ENCODE data around the gene TSC1. TPM values are rescaled to one million over a fixed set of nuclear protein-coding genes. Genes with fewer than 3 reads are reported as not detected.

TSC1 gene
- total and polyA plus RNA-seq, 10 of the 15 experiments (the other 5 are each of a cell fraction or from before 2014, with no cell fraction given): 4.0 to 48.0 (median 14.9) TPM

DNA sequence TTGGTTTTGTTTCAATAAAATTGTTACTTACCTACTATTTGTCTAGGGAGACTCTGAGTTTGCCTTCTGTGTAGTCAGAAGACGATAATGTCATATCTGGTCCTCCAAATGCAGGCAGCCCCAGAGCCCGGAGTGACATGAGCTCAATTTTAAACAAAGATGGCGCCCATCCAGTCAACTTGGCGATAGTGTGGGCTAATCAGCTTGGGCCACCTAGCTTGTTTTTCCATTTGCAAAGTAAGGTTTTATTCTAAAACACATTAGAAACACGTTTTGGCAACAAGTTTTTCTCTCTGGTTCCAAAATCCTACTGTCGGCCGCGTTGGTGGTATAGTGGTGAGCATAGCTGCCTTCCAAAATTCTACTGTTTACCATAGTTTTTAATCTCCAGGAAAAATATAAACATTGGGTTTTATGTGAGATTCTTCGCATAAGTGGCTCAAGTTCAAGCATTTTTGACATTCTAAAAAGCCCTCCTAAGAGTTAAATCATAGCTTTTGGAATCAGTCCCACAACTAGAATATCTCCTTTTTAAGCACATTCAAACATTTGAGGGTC is 13.2 kb downstream of the TSC1 start (continued):
- TF ChIP-seq, protein P1, sequence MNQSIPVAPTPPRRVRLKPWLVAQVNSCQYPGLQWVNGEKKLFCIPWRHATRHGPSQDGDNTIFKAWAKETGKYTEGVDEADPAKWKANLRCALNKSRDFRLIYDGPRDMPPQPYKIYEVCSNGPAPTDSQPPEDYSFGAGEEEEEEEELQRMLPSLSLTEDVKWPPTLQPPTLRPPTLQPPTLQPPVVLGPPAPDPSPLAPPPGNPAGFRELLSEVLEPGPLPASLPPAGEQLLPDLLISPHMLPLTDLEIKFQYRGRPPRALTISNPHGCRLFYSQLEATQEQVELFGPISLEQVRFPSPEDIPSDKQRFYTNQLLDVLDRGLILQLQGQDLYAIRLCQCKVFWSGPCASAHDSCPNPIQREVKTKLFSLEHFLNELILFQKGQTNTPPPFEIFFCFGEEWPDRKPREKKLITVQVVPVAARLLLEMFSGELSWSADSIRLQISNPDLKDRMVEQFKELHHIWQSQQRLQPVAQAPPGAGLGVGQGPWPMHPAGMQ (IDR thresholded peaks at IDR 0.05; ENCODE audit: borderline replicate concordance): no peak
- TF ChIP-seq ZNF622 (IDR thresholded peaks at IDR 0.05) (no peak), FOXM1 (IDR thresholded peaks at IDR 0.05; ENCODE audit: low read depth, low read length) (no peak), IRF4 (IDR thresholded peaks at IDR 0.05; ENCODE audit: low read depth, low read length) (no peak), PAX5 (IDR thresholded peaks at IDR 0.05; ENCODE audit: borderline replicate concordance, low read depth, low read length) (no peak), BRCA1 (IDR thresholded peaks at IDR 0.05; ENCODE audit: low read depth, low read length) (no peak), RAD51 (IDR thresholded peaks at IDR 0.05) (no peak), TARDBP (IDR thresholded peaks at IDR 0.05; ENCODE audit: borderline replicate concordance) (no peak), JUNB (IDR thresholded peaks at IDR 0.05) (no peak), ZNF217 (IDR thresholded peaks at IDR 0.05) (no peak), CBFB (IDR thresholded peaks at IDR 0.05; ENCODE audit: low read depth) (no peak), CHD1 (IDR thresholded peaks at IDR 0.05; ENCODE audit: low read depth, low read length) (no peak)

DNA sequence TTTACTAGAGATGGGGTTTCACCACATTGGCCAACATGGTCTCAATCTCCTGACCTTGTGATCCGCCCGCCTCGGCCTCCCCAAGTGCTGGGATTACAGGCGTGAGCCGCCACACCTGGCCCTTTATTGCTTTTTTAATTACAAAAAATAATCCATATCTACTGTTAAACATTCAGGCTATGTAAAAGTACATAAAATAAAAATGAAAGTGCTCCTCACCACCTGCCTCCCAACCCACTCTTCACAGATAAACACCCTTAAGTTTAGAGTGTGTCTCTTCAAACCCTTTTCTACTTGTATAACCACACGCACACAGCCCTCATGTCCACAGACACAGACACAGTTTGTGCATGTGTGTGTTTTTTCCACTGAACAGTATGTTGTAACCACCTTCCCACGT is 16.7 kb downstream of the TSC1 start:
- no peak for DNase-seq (ENCODE audit: low read depth, low spot score)

More for the DNA sequence above, 16.7 kb downstream of the TSC1 start:
- in situ Hi-C loops (cut with MboI) (no loop called here), intact Hi-C loops (cut with micrococcal nuclease; ENCODE audit: unreplicated experiment) (no loop called here)
- ATAC-seq (no peak), FAIRE-seq (no peak)
- Histone ChIP-seq H3K4me2 (ENCODE audit: control insufficient read depth, insufficient read depth) (no peak overlapping the region), H2AFZ (ENCODE audit: control insufficient read depth, low read depth, low read length) (no peak overlapping the region), H3K36me3 (ENCODE audit: control insufficient read depth in 2 of 2, insufficient read depth in 2 of 2, low read length in 1 of 2) (peaks cover 2 to 10% of the 10 kb centered on the region in 2 experiments; a peak in 3 of 4 replicates), H3K9me3 (replicated peaks; ENCODE audit: control insufficient read depth, insufficient read depth, low read length) (no peaks in the 10 kb centered on the region), H3K27ac (ENCODE audit: control insufficient read depth, insufficient read depth) (no peak overlapping the region), H3K79me2 (ENCODE audit: control insufficient read depth, insufficient read depth, low read length) (no peaks in the 10 kb centered on the region), H3K27me3 (replicated peaks in 1 of 2; ENCODE audit: control insufficient read depth in 2 of 2, insufficient read depth in 2 of 2, low read length in 1 of 2) (no peaks in the 10 kb centered on the region), H3K4me3 (no peak overlapping the region), H3K9ac (ENCODE audit: control insufficient read depth, insufficient read depth, low read length) (no peak overlapping the region), H4K20me1 (ENCODE audit: control insufficient read depth, insufficient read depth) (no peaks in the 10 kb centered on the region), H3K4me1 (ENCODE audit: control insufficient read depth, insufficient read depth, low read length) (no peaks in the 10 kb centered on the region)
- no peak for TF ChIP-seq FOXM1 (IDR thresholded peaks at IDR 0.05; ENCODE audit: low read depth, low read length)
- no peak for TF ChIP-seq SUZ12 (IDR thresholded peaks at IDR 0.05; ENCODE audit: unreplicated experiment)
- TF ChIP-seq SRF (IDR thresholded peaks at IDR 0.05; ENCODE audit: low read depth in 2 of 2, low read length in 2 of 2): no peak
- SMC1A ChIA-PET (ENCODE audit: uncharacterized antibody, unreplicated experiment): no interaction called here
- BruUV-seq (replicated peaks): no TSS peak
- WGBS (ENCODE audit: insufficient coverage, insufficient replicate concordance, low lambda C conversion rate, missing lambda C conversion rate): 98% methylated on average over 7 of the region's 7 CpGs
- POLR2A ChIA-PET: no interaction called here
- RAD21 ChIA-PET (ENCODE audit: unreplicated experiment): no interaction called here
- CTCF ChIA-PET: interaction anchor here (0.8 kb wide), 1 partner anchor 15 kb away, joined by 4 read pairs; no protein-coding TSS in a partner anchor
